Measurements from ENCODE around the gene COL8A2.

The COL8A2 gene

GRCh38 chr1:36150296-36151133 lies 25.5 kb upstream of the COL8A2 start:
- no peaks in the 10 kb centered on the region for H3K9me3 ChIP-seq (ENCODE audit: low read length)
- no peaks in the 10 kb centered on the region for H3K9me2 ChIP-seq (ENCODE audit: low read depth, low read length)
- H3K27ac ChIP-seq (ENCODE audit: low read depth, low read length, poor library complexity, severe bottlenecking): peak overlapping the region; percentile 70
- peaks cover 45% of the 10 kb centered on the region for H3K4me1 ChIP-seq (ENCODE audit: insufficient read depth, low read length, severe bottlenecking)
- H2AFZ ChIP-seq (ENCODE audit: low read length): peak overlapping the region; percentile 1; the same call in 1 of the 2 replicates
- peak overlapping the region; percentile 57 for H3K4me2 ChIP-seq (ENCODE audit: low read length)
- TF ChIP-seq, protein P1, sequence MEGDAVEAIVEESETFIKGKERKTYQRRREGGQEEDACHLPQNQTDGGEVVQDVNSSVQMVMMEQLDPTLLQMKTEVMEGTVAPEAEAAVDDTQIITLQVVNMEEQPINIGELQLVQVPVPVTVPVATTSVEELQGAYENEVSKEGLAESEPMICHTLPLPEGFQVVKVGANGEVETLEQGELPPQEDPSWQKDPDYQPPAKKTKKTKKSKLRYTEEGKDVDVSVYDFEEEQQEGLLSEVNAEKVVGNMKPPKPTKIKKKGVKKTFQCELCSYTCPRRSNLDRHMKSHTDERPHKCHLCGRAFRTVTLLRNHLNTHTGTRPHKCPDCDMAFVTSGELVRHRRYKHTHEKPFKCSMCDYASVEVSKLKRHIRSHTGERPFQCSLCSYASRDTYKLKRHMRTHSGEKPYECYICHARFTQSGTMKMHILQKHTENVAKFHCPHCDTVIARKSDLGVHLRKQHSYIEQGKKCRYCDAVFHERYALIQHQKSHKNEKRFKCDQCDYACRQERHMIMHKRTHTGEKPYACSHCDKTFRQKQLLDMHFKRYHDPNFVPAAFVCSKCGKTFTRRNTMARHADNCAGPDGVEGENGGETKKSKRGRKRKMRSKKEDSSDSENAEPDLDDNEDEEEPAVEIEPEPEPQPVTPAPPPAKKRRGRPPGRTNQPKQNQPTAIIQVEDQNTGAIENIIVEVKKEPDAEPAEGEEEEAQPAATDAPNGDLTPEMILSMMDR (IDR thresholded peaks at IDR 0.05; ENCODE audit: low read length): no peak
- no peak for TF ChIP-seq EZH2 (IDR thresholded peaks at IDR 0.05; ENCODE audit: borderline replicate concordance, low read length)
- H4K20me1 ChIP-seq (ENCODE audit: insufficient read depth, low read length): no peaks in the 10 kb centered on the region
- H3K9ac ChIP-seq (ENCODE audit: low read length): peak overlapping the region; percentile 14; the same call in 1 of the 2 replicates
- no peaks in the 10 kb centered on the region for H3F3A ChIP-seq (ENCODE audit: insufficient read depth, low read length)
- H3K79me2 ChIP-seq (ENCODE audit: insufficient read depth, low read length): peaks cover 4% of the 10 kb centered on the region; the same call in 1 of the 2 replicates
- H3K4me3 ChIP-seq (ENCODE audit: low read depth, low read length, poor library complexity, severe bottlenecking): peak overlapping the region; percentile 2
- peaks cover 10% of the 10 kb centered on the region; the same call in 1 of the 2 replicates for H3K36me3 ChIP-seq (ENCODE audit: insufficient read depth, low read length)
- no peaks in the 10 kb centered on the region for H3K27me3 ChIP-seq (ENCODE audit: insufficient read depth, low read length)

DNA sequence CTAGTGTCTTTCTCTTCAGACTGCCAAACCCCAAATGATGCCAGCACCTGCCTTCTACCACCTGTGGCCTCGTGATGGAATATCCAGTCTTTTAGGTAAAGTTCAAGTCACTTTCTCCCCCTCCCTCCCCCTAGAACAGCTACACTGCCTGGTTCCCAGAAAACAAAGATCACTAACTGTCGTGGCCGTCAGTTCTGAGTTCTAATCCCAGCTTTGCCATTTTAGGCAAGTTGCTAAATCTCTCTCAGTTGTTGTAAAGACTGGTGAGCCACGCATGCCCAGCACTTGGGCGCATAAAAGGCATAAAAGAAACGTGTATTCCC lies 24.9 kb upstream of the COL8A2 start:
- Histone ChIP-seq H3K9me3 (ENCODE audit: low read length) (no peaks in the 10 kb centered on the region), H3K9ac (ENCODE audit: low read length) (peak overlapping the region; percentile 9; the same call in 1 of the 2 replicates), H4K20me1 (ENCODE audit: insufficient read depth, low read length) (no peaks in the 10 kb centered on the region), H3K4me1 (ENCODE audit: insufficient read depth, low read length, severe bottlenecking) (peaks cover 39% of the 10 kb centered on the region), H3K36me3 (ENCODE audit: insufficient read depth, low read length) (peaks cover 10% of the 10 kb centered on the region; the same call in 1 of the 2 replicates), H3K9me2 (ENCODE audit: low read depth, low read length) (no peaks in the 10 kb centered on the region), H2AFZ (ENCODE audit: low read length) (peak overlapping the region; percentile 1; the same call in 1 of the 2 replicates), H3K4me3 (ENCODE audit: low read depth, low read length, poor library complexity, severe bottlenecking) (peak overlapping the region; percentile 40), H3K27me3 (ENCODE audit: insufficient read depth, low read length) (no peaks in the 10 kb centered on the region), H3F3A (ENCODE audit: insufficient read depth, low read length) (no peaks in the 10 kb centered on the region), H3K4me2 (ENCODE audit: low read length) (peak overlapping the region; percentile 57), H3K27ac (ENCODE audit: low read depth, low read length, poor library complexity, severe bottlenecking) (peak overlapping the region; percentile 70), H3K79me2 (ENCODE audit: insufficient read depth, low read length) (peaks cover 4% of the 10 kb centered on the region; the same call in 1 of the 2 replicates)
- no peak for TF ChIP-seq EZH2 (IDR thresholded peaks at IDR 0.05; ENCODE audit: borderline replicate concordance, low read length)
- TF ChIP-seq, protein P1 (IDR thresholded peaks at IDR 0.05; ENCODE audit: low read length): no peak

DNA sequence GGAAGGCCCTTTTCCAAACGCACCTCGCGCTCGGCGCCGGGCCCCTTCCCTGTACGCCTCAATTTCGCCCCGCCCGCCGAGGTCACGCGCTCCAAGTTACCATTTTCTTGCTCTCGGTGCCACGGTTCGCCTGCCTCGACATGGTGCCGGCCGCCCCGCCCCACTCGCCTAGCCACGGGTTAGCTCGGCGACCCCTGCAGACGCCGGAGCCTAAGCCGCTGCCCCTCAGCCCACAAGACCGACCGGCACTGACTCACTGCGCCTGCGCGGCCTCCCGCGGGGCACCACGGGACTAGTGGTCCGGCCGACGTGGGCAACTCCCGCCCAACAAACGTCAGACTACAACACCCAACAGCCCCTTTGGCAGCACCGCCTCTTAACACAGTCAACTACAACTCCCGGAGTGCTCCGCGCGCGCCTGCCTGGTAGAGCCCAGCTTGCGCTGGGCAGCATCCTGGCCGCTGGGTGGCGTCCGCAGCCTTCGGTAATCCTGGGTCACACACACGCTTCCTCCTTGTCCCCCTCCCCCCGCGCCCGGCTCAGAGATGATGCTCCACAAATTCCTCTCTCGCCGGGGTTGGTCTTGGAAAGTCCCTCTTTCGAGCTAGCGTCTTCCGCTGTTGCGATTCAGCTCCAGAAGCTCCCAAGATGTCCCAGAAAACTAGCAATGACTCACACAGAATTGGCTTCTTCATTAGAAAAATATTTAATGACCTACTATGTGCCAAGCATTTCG lies 24.4 kb upstream of the COL8A2 start, which contains the start of gene TRAPPC3:
Gene TRAPPC3 (minus strand): TSS at position 250 of the 736 bp plus-strand sequence. CDS start 108 bp downstream, at position 142.
- peak within 1 kb of the TSS; percentile 75 for H3K4me3 ChIP-seq (ENCODE audit: low read depth, low read length, poor library complexity, severe bottlenecking)
- no peaks in the 10 kb centered on the region for H3K9me2 ChIP-seq (ENCODE audit: low read depth, low read length)
- peaks cover 7% of the 10 kb centered on the region; the same call in 1 of the 2 replicates for H3K79me2 ChIP-seq (ENCODE audit: insufficient read depth, low read length)
- no peaks in the 10 kb centered on the region for H3F3A ChIP-seq (ENCODE audit: insufficient read depth, low read length)
- H2AFZ ChIP-seq (ENCODE audit: low read length): peak within 1 kb of the TSS; percentile 1; the same call in 1 of the 2 replicates
- no peaks in the 10 kb centered on the region for H3K27me3 ChIP-seq (ENCODE audit: insufficient read depth, low read length)
- TF ChIP-seq EZH2 (IDR thresholded peaks at IDR 0.05; ENCODE audit: borderline replicate concordance, low read length): no peak
- TF ChIP-seq, protein P1 (IDR thresholded peaks at IDR 0.05; ENCODE audit: low read length): peak; percentile 98
- H3K27ac ChIP-seq (ENCODE audit: low read depth, low read length, poor library complexity, severe bottlenecking): peak within 1 kb of the TSS; percentile 70
- H3K4me2 ChIP-seq (ENCODE audit: low read length): peak within 1 kb of the TSS; percentile 83
- H4K20me1 ChIP-seq (ENCODE audit: insufficient read depth, low read length): no peaks in the 10 kb centered on the region
- peak within 1 kb of the TSS; percentile 63 for H3K9ac ChIP-seq (ENCODE audit: low read length)
- no peaks in the 10 kb centered on the region for H3K9me3 ChIP-seq (ENCODE audit: low read length)
- peaks cover 37% of the 10 kb centered on the region for H3K4me1 ChIP-seq (ENCODE audit: insufficient read depth, low read length, severe bottlenecking)
- peaks cover 13% of the 10 kb centered on the region for H3K36me3 ChIP-seq (ENCODE audit: insufficient read depth, low read length)

Data from OCI-LY1 (cell line).